MM.1S (cell line): Measurements from ENCODE around the gene TMC1.

Experiments
- DNase-seq: peaks from one replicate; pipeline ENCODE4 v3.0.0-alpha.2; 2015
- H2AFZ ChIP-seq: fragments of 300-600 bp; sonication (generic); 2 replicates; pipeline ENCODE4 v1.6.0; 2016; ENCODE audit warnings: antibody characterized with exemption, low read length
- H3F3A ChIP-seq: fragments of 300-600 bp; sonication (generic); 2 replicates; pipeline ENCODE4 v1.6.1; 2016; ENCODE audit warnings: mild to moderate bottlenecking, antibody characterized with exemption, low read length, moderate library complexity, mixed read lengths; ENCODE audit not compliant: insufficient read depth
- H3K27ac ChIP-seq: fragments of 300-600 bp; sonication (generic); 2 replicates; pipeline ENCODE4 v1.5.1; 2016; ENCODE audit warnings: mild to moderate bottlenecking, low read length
- H3K27me3 ChIP-seq: fragments of 300-600 bp; sonication (generic); replicated peaks from 2 replicates; pipeline ENCODE4 v1.6.0; 2016; ENCODE audit warnings: low read length; ENCODE audit not compliant: insufficient read depth
- H3K36me3 ChIP-seq: fragments of 300-600 bp; sonication (generic); replicated peaks from 2 replicates; pipeline ENCODE4 v1.6.1; 2016; ENCODE audit warnings: mild to moderate bottlenecking, low read length, mixed read lengths; ENCODE audit not compliant: insufficient read depth
- H3K4me1 ChIP-seq: fragments of 300-600 bp; sonication (generic); 2 replicates; pipeline ENCODE4 v1.6.1; 2016; ENCODE audit warnings: low read length, mixed read lengths
- H3K4me2 ChIP-seq: fragments of 300-600 bp; sonication (generic); 2 replicates; pipeline ENCODE4 v1.6.0; 2016; ENCODE audit warnings: low read depth, low read length
- H3K4me3 ChIP-seq: fragments of 300-600 bp; sonication (generic); 2 replicates; pipeline ENCODE4 v1.5.1; 2016; ENCODE audit warnings: low read length, mixed read lengths
- H3K79me2 ChIP-seq: fragments of 300-600 bp; sonication (generic); 2 replicates; pipeline ENCODE4 v1.6.1; 2016; ENCODE audit warnings: mixed run types, low read length, mixed read lengths
- H3K9ac ChIP-seq: fragments of 300-600 bp; sonication (generic); 2 replicates; pipeline ENCODE4 v1.6.1; 2016; ENCODE audit warnings: low read length, mixed read lengths
- H3K9me2 ChIP-seq: fragments of 300-600 bp; sonication (generic); replicated peaks from 2 replicates; pipeline ENCODE4 v1.6.1; 2016; ENCODE audit warnings: mild to moderate bottlenecking, low read length, mixed read lengths; ENCODE audit not compliant: insufficient read depth
- H3K9me3 ChIP-seq: fragments of 300-600 bp; sonication (generic); replicated peaks from 2 replicates; pipeline ENCODE4 v1.6.1; 2016; ENCODE audit warnings: mild to moderate bottlenecking, low read length, mixed read lengths; ENCODE audit not compliant: insufficient read depth
- H4K20me1 ChIP-seq: fragments of 300-600 bp; sonication (generic); 2 replicates; pipeline ENCODE4 v1.6.1; 2016; ENCODE audit warnings: mild to moderate bottlenecking, low read length, moderate library complexity, mixed read lengths; ENCODE audit not compliant: insufficient read depth
- EZH2 ChIP-seq: fragments of 300-600 bp; sonication (generic); optimal IDR thresholded peaks from 2 replicates; pipeline ENCODE3; 2017; ENCODE audit warnings: low read depth, mild to moderate bottlenecking, antibody characterized with exemption, low read length, mixed read lengths
- EZH2phosphoT487 ChIP-seq: fragments of 300-600 bp; sonication (generic); IDR thresholded peaks from 2 replicates; pipeline ENCODE4 v1.6.1; 2018; ENCODE audit warnings: antibody characterized with exemption, low read length
- TF ChIP-seq, protein P1 (sequence below): fragments of 300-600 bp; sonication (generic); IDR thresholded peaks from 2 replicates; pipeline ENCODE4 v1.5.1; 2016; ENCODE audit warnings: antibody characterized with exemption, low read length, mixed read lengths

Gene TMC1

DNA sequence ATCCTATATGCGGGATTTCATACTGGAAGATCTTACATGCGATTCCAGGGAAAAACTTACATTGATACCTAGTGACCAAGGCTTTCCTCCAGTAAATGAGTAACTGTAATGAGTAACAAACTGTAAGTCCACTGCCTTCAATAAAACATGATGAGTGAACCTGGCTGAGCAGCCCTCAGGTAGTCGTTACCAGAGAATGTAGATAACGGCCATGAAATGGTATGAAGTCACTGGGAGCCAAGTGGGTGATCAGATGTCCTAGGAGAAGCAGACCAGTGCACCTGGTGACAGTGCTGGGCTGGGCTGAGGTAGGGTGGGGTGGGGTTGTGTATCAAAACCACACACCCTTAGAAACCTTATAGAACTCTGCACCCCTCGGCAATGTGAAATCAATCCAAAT lies 227.9 kb downstream of the TMC1 start:
- Histone ChIP-seq H3K27me3 (no peaks in the 10 kb centered on the region), H3K9ac (no peak overlapping the region), H3K4me1 (no peaks in the 10 kb centered on the region), H3K9me2 (no peaks in the 10 kb centered on the region), H3K9me3 (no peaks in the 10 kb centered on the region), H3K79me2 (no peaks in the 10 kb centered on the region), H2AFZ (no peak overlapping the region), H3F3A (no peaks in the 10 kb centered on the region), H4K20me1 (no peaks in the 10 kb centered on the region), H3K36me3 (no peaks in the 10 kb centered on the region), H3K4me2 (no peak overlapping the region), H3K27ac (no peak overlapping the region), H3K4me3 (no peak overlapping the region)
- no peak for TF ChIP-seq EZH2
- TF ChIP-seq, protein P1, sequence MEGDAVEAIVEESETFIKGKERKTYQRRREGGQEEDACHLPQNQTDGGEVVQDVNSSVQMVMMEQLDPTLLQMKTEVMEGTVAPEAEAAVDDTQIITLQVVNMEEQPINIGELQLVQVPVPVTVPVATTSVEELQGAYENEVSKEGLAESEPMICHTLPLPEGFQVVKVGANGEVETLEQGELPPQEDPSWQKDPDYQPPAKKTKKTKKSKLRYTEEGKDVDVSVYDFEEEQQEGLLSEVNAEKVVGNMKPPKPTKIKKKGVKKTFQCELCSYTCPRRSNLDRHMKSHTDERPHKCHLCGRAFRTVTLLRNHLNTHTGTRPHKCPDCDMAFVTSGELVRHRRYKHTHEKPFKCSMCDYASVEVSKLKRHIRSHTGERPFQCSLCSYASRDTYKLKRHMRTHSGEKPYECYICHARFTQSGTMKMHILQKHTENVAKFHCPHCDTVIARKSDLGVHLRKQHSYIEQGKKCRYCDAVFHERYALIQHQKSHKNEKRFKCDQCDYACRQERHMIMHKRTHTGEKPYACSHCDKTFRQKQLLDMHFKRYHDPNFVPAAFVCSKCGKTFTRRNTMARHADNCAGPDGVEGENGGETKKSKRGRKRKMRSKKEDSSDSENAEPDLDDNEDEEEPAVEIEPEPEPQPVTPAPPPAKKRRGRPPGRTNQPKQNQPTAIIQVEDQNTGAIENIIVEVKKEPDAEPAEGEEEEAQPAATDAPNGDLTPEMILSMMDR: no peak
- no peak for TF ChIP-seq EZH2phosphoT487
- DNase-seq: no peak

DNA sequence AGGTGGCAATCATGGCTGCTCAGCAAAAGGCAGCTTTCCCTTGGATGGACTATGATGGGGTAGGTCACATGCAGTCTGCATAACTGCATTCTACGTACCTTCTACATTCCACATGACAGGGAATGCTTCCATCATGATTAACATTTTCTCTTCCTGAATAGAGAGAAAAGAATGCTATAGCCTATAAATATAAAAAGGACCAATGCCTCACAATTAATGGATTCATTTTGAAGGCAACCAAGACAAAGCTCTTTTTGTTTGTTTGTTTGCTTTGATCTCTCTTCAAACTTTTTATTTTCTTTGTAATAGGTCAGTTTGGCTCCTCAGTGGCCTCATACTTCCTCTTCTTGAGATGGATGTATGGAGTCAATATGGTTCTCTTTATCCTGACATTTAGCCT lies 230.1 kb downstream of the TMC1 start:
- no peak for TF ChIP-seq EZH2
- TF ChIP-seq, protein P1: no peak
- TF ChIP-seq EZH2phosphoT487: no peak
- Histone ChIP-seq H2AFZ (no peak overlapping the region), H3F3A (no peaks in the 10 kb centered on the region), H3K36me3 (no peaks in the 10 kb centered on the region), H3K9me3 (no peaks in the 10 kb centered on the region), H3K79me2 (no peaks in the 10 kb centered on the region), H3K9me2 (no peaks in the 10 kb centered on the region), H3K9ac (no peak overlapping the region), H3K27ac (no peak overlapping the region), H3K27me3 (no peaks in the 10 kb centered on the region), H3K4me2 (no peak overlapping the region), H3K4me1 (no peaks in the 10 kb centered on the region), H4K20me1 (no peaks in the 10 kb centered on the region), H3K4me3 (no peak overlapping the region)
- no peak for DNase-seq

DNA sequence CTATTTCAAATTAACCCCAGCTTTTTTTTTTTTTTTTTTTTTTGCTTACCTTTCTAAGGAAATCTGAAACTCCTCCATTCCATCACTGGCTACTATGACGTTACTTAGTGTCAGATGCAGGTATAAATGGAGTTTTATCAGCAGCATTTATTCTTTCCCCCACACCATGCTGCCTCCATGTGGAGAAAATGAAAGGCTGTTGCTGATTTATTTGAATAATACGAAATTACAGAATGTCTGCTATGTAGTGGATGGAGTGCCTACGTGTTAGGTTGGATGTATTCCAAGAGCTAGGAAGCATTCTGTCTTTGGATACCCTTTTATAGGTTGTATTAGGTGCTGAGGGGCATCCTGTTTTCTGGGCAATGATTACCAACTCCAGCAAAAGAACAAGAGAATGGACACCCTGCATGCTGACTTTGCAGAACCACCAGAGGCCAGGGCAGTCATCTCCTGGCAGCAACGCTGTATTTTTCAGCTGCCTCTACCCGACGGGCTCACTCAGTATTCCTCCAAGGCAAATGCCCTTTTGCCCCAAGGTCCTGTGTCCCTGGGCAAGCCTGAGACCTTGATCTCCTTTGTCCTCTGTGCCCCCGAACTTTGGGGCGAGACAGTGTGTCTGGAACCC lies 232.0 kb downstream of the TMC1 start:
- Histone ChIP-seq H3F3A (no peaks in the 10 kb centered on the region), H3K79me2 (no peaks in the 10 kb centered on the region), H3K9ac (no peak overlapping the region), H3K9me3 (no peaks in the 10 kb centered on the region), H4K20me1 (no peaks in the 10 kb centered on the region), H3K4me2 (no peak overlapping the region), H3K4me3 (no peak overlapping the region), H3K27ac (no peak overlapping the region), H2AFZ (no peak overlapping the region), H3K9me2 (no peaks in the 10 kb centered on the region), H3K36me3 (no peaks in the 10 kb centered on the region), H3K4me1 (no peaks in the 10 kb centered on the region), H3K27me3 (no peaks in the 10 kb centered on the region)
- DNase-seq: no peak
- no peak for TF ChIP-seq EZH2
- no peak for TF ChIP-seq EZH2phosphoT487
- TF ChIP-seq, protein P1: no peak
